ENCODE data around the gene DGUOK.
"Not testable (repeated sequence)": the region's sequence is repeated elsewhere in the genome, so short reads cannot be mapped to it uniquely, and the experiment has no call there.

The DGUOK gene

DNA sequence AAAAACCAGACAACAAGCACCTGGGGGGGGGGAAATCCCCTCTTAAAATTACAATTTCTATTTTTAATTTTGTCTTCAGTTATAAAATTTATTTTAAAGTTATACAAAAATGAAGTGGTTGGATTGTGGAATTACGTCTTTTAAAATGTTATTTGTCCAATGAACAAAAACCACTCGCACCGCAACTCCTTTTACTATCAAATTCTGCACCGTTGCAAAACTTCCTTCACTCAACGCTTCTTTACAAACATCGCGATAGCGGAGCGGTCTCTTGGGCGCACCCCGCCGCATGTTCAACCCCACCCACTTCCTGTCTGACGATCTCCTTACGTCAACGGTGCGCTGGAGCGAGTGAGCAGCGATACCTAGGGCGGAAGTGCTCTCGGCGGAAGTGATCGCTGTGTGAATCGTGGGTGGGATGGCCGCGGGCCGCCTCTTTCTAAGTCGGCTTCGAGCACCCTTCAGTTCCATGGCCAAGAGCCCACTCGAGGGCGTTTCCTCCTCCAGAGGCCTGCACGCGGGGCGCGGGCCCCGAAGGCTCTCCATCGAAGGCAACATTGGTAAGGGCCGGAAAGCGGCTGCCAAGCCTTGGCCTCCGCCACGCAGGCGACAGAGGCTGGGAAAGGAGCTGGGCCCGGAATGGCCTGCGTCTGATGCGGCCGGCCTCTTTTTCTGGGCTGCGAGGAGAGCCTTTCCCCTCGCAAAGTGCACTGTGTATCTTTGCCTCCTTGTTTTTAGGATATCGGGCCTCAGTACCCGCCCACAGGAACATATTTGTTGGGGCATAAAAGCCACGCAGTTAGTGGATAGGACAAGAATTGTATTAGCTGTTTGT, at the start of gene DGUOK:
DGUOK (plus strand) TSS at position 388 of the 835 bp plus-strand sequence; CDS start at position 419, 31 bp downstream.
- no peaks in the 10 kb centered on the region for H3K27me3 ChIP-seq (ENCODE audit: control insufficient read depth in 1 of 2, insufficient read depth in 2 of 2, low read length in 2 of 2)
- H3K9ac ChIP-seq (ENCODE audit: low read length in 2 of 2): peak within 1 kb of the TSS; percentile 97 to 98
- H3K4me3 ChIP-seq (ENCODE audit: low read length in 2 of 2): peak within 1 kb of the TSS; percentile 85 to 91
- peaks cover 16% of the 10 kb centered on the region for H3K4me1 ChIP-seq (ENCODE audit: control insufficient read depth, insufficient read depth, low read length)
- H3K36me3 ChIP-seq (ENCODE audit: control insufficient read depth in 2 of 2, insufficient read depth in 2 of 2, low read length in 2 of 2): no peaks in the 10 kb centered on the region
- peak within 1 kb of the TSS; percentile 93 for H3K27ac ChIP-seq (ENCODE audit: low read length)
- no peaks in the 10 kb centered on the region for H3K9me3 ChIP-seq (ENCODE audit: control insufficient read depth in 2 of 2, low read length in 2 of 2)

DNA sequence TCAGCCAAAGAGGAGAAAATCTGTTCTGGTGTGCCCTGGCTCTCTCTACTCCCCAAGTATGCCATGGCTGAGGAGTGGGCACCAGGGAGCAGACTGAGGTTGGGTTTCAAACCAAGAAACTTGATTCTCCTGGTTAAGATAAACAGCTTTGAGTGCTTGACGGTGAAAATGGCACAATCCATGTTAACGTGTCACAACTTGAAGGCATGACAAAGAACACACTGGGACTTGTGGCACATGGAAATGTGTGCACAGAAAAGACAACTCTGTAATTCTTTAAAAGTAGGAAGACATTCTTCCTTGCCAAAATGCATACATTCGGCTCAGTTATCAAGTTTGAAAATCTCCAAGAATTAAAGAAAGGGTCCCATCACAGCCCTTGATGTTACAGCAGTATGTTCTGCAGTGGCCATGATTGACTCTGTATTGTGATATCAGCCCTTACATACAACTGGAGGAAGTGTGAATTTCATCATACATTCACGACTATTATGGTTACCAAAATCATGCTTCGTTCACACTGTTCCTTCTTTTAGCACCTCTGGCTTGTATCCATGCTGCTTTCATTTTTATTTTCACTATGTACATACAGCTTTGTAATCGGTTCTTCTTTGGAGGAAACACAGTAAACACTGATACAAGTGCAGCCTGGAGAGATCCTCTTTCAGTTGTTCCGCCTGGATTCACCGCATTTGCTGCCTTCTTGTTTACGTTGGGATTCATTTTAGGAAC, 49.4 kb upstream of the DGUOK start:
- Histone ChIP-seq H3K4me1 (ENCODE audit: control insufficient read depth, insufficient read depth, low read length) (peaks cover 20% of the 10 kb centered on the region), H3K9ac (ENCODE audit: low read length in 2 of 2) (peak overlapping the region; percentile 42 to 59), H3K27ac (ENCODE audit: low read length) (peak overlapping the region; percentile 73), H3K4me3 (ENCODE audit: low read length in 2 of 2) (peak overlapping the region; percentile 16 to 43), H3K27me3 (ENCODE audit: control insufficient read depth in 1 of 2, insufficient read depth in 2 of 2, low read length in 2 of 2) (no peaks in the 10 kb centered on the region), H3K36me3 (ENCODE audit: control insufficient read depth in 2 of 2, insufficient read depth in 2 of 2, low read length in 2 of 2) (no peaks in the 10 kb centered on the region), H3K9me3 (ENCODE audit: control insufficient read depth in 2 of 2, low read length in 2 of 2) (no peaks in the 10 kb centered on the region)

DNA sequence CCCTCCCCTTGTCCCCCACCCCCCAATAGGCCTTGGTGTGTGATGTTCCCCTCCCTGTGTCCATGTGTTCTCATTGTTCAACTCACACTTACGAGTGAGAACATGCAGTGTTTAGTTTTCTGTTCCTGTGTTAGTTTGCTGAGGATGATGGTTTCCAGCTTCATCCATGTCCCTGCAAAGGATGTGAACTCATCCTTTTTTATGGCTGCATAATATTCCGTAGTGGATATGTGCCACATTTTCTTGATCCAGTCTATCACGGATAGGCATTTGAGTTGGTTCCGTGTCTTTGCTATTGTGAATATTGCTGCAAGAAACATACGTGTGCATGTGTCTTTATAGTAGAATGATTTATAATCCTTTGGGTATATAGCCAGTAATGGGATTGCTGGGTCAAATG, 48.7 kb upstream of the DGUOK start:
- H3K9me3 ChIP-seq (ENCODE audit: control insufficient read depth in 2 of 2, low read length in 2 of 2); H3K36me3 ChIP-seq (ENCODE audit: control insufficient read depth in 2 of 2, insufficient read depth in 2 of 2, low read length in 2 of 2): not testable (repeated sequence)

DNA sequence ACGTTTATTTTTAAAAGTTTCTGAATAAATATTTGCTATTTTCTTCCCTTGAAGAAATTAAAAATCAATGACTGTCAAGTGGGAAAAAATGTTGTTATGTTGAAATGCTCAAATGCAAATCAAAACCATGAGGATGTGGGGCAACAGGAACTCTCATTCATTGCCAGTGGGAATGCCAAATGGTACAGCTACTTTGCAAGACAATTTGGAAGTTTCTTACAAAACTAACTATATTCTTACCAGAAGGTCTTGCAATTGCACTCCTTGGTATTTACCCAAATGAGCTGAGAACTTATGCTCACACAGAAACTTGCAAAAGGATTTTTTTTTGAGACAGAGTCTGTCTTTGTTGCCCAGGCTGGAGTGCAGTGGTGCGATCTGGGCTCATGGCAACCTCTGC, 41.3 kb upstream of the DGUOK start:
- Histone ChIP-seq H3K9me3 (ENCODE audit: control insufficient read depth in 2 of 2, low read length in 2 of 2) (no peaks in the 10 kb centered on the region), H3K9ac (ENCODE audit: low read length in 2 of 2) (no peak overlapping the region), H3K36me3 (ENCODE audit: control insufficient read depth in 2 of 2, insufficient read depth in 2 of 2, low read length in 2 of 2) (no peaks in the 10 kb centered on the region), H3K27ac (ENCODE audit: low read length) (no peak overlapping the region), H3K27me3 (ENCODE audit: control insufficient read depth in 1 of 2, insufficient read depth in 2 of 2, low read length in 2 of 2) (no peaks in the 10 kb centered on the region), H3K4me3 (ENCODE audit: low read length in 2 of 2) (no peak overlapping the region), H3K4me1 (ENCODE audit: control insufficient read depth, insufficient read depth, low read length) (peaks cover 11% of the 10 kb centered on the region)

More for the DNA sequence above, 48.7 kb upstream of the DGUOK start:
- Histone ChIP-seq H3K4me1 (ENCODE audit: control insufficient read depth, insufficient read depth, low read length) (peaks cover 20% of the 10 kb centered on the region), H3K27ac (ENCODE audit: low read length) (peak overlapping the region; percentile 73), H3K4me3 (ENCODE audit: low read length in 2 of 2) (peak overlapping the region in 1 of 2 donors; percentile 43)
- H3K27me3 ChIP-seq (ENCODE audit: control insufficient read depth in 1 of 2, insufficient read depth in 2 of 2, low read length in 2 of 2); H3K9ac ChIP-seq (ENCODE audit: low read length in 2 of 2): not testable (repeated sequence)

DNA sequence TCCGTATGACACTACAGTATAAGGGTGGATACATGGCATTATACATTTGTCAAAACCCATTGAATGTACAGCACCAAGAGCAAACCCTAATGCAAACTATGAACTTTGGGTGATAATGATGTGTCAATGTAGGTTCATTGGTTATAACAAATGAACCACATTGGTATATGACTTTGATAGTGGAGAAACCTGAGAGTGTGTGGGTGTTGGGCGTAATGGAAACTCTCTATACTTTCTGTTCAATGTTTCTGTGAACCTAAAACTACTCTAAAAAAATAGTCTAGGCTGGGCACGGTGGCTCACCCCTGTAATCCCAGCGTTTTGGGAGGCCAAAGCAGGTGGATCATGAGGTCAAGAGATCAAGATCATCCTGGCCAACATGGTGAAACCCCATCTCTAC, 40.3 kb upstream of the DGUOK start:
- Histone ChIP-seq H3K27me3 (ENCODE audit: control insufficient read depth in 1 of 2, insufficient read depth in 2 of 2, low read length in 2 of 2) (no peaks in the 10 kb centered on the region), H3K36me3 (ENCODE audit: control insufficient read depth in 2 of 2, insufficient read depth in 2 of 2, low read length in 2 of 2) (no peaks in the 10 kb centered on the region), H3K9me3 (ENCODE audit: control insufficient read depth in 2 of 2, low read length in 2 of 2) (no peaks in the 10 kb centered on the region), H3K4me1 (ENCODE audit: control insufficient read depth, insufficient read depth, low read length) (peaks cover 21% of the 10 kb centered on the region), H3K4me3 (ENCODE audit: low read length in 2 of 2) (no peak overlapping the region), H3K9ac (ENCODE audit: low read length in 2 of 2) (no peak overlapping the region), H3K27ac (ENCODE audit: low read length) (no peak overlapping the region)

DNA sequence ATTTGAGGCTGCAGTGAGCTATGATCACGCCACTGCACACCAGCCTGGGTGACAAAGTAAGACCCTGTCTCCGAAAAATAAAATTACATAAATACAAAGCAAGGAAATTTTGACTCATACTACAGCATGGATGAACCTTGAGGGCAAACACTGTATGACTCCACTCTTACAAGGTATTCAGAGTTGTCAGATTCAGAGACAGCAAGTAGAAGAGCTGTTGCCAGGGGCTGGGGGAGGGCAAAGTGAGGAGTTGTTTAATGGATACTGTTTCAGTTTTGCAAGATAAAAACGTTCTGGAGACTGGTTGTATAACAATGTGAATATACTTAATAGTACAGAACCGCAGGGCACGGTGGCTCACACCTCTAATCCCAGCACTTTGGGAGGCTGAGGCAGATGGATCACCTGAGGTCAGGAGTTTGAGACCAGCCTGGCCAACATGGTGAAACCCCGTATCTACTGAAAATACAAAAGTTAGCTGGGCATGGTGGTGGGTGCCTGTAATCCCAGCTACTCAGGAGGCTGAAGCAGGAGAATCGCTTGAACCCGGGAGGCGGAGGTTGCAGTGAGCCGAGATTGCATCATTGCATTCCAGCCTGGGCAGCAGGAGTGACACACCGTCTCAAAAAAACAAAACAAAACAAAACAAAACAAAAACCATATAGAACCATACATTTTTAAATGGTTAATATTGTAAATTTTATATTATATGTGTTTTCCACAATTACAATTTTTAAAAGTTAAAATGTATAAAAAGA, 38.9 kb upstream of the DGUOK start:
- H3K4me3 ChIP-seq (ENCODE audit: low read length in 2 of 2): peak overlapping the region in 1 of 2 donors; percentile 4
- not testable (repeated sequence) for H3K36me3 ChIP-seq (ENCODE audit: control insufficient read depth in 2 of 2, insufficient read depth in 2 of 2, low read length in 2 of 2); H3K9ac ChIP-seq (ENCODE audit: low read length in 2 of 2); H3K9me3 ChIP-seq (ENCODE audit: control insufficient read depth in 2 of 2, low read length in 2 of 2); H3K27me3 ChIP-seq (ENCODE audit: control insufficient read depth in 1 of 2, insufficient read depth in 2 of 2, low read length in 2 of 2)
- peak overlapping the region; percentile 46 for H3K27ac ChIP-seq (ENCODE audit: low read length)
- H3K4me1 ChIP-seq (ENCODE audit: control insufficient read depth, insufficient read depth, low read length): peaks cover 32% of the 10 kb centered on the region

DNA sequence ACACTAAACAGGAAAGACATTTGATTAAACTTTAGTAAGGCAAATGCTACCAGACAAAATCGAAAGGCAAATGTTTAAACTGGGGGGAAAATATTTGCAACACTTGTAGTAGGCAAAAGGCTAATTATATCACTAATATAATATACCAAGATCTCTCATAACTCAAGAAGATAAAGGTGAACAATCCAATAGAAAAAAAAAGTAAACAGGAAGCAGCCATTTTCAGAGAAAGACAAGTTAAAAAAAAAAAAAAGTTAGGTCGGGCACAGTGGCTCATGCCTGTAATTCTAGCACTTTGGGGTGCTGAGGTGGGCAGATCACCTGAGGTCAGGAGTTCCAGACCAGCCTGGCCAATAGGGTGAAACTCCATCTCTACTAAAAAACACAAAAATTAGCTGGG, 38.3 kb upstream of the DGUOK start:
- Histone ChIP-seq H3K36me3 (ENCODE audit: control insufficient read depth in 2 of 2, insufficient read depth in 2 of 2, low read length in 2 of 2) (peaks cover 3 to 4% of the 10 kb centered on the region in 2 donors), H3K9ac (ENCODE audit: low read length in 2 of 2) (no peak overlapping the region), H3K4me1 (ENCODE audit: control insufficient read depth, insufficient read depth, low read length) (peaks cover 32% of the 10 kb centered on the region), H3K27ac (ENCODE audit: low read length) (no peak overlapping the region), H3K4me3 (ENCODE audit: low read length in 2 of 2) (no peak overlapping the region), H3K27me3 (ENCODE audit: control insufficient read depth in 1 of 2, insufficient read depth in 2 of 2, low read length in 2 of 2) (no peaks in the 10 kb centered on the region), H3K9me3 (ENCODE audit: control insufficient read depth in 2 of 2, low read length in 2 of 2) (no peaks in the 10 kb centered on the region)

DNA sequence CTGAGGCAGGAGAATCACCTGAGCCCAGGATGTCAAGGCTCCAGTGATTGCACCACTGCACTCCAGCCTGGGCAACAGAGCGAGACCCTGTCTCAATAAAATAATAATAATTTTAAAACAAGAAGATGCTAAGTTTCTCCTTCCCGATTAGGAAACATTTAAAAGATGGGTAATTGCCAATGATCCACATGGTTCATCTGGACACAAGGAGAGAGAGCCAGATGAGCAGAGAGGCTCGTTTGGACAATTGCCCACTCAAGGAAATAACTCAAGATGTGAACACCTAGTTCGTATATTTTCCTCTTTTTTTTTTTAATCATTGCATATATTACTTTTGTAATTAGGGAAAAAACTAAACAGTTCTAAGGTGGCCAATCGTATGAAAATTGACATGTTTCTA, 37.5 kb upstream of the DGUOK start:
- Histone ChIP-seq H3K4me3 (ENCODE audit: low read length in 2 of 2) (no peak overlapping the region), H3K27me3 (ENCODE audit: control insufficient read depth in 1 of 2, insufficient read depth in 2 of 2, low read length in 2 of 2) (no peaks in the 10 kb centered on the region), H3K36me3 (ENCODE audit: control insufficient read depth in 2 of 2, insufficient read depth in 2 of 2, low read length in 2 of 2) (peaks cover 7 to 12% of the 10 kb centered on the region in 2 donors), H3K4me1 (ENCODE audit: control insufficient read depth, insufficient read depth, low read length) (peaks cover 32% of the 10 kb centered on the region), H3K9me3 (ENCODE audit: control insufficient read depth in 2 of 2, low read length in 2 of 2) (no peaks in the 10 kb centered on the region), H3K27ac (ENCODE audit: low read length) (peak overlapping the region; percentile 12), H3K9ac (ENCODE audit: low read length in 2 of 2) (no peak overlapping the region)

DNA sequence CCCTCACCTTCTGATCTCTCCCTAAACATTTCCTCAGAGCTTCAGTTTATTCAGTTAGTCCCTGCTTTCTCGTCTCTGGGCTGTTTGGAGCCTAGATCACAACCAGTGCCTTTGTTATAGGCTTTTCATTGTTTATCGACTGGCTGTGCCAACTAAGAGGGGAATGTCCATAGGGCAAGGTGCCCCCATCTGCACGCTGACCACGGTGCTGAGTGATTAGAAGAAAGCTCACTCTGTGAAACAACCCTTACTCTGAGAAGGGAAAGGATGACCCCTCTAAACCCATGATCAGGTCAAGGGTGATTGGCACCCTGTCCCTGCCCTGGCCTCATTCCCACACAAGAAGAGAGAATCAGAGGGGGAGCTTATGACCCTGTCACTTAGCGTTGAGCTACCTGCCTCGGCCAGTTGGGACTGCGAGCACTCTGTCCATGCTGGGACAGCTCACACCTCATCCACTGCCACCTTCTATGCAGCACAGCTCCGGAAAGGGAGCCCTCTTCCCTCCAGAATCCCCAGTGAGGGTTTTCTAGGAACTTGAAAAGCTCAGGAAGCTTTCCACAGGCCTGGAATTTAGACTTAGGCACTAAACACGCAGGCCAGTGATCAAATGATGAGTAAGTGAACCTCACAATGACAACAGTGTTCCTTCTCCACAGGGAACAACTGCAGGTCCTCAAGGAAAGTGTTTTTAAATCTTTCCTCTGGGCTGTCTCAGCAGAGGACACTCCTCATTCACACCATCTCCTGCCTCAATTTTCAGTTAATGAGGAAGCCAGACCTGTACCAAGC, 36.2 kb upstream of the DGUOK start:
- Histone ChIP-seq H3K27ac (ENCODE audit: low read length) (peak overlapping the region; percentile 100), H3K4me1 (ENCODE audit: control insufficient read depth, insufficient read depth, low read length) (peaks cover 32% of the 10 kb centered on the region), H3K9ac (ENCODE audit: low read length in 2 of 2) (peak overlapping the region; percentile 42 to 64), H3K9me3 (ENCODE audit: control insufficient read depth in 2 of 2, low read length in 2 of 2) (no peaks in the 10 kb centered on the region), H3K27me3 (ENCODE audit: control insufficient read depth in 1 of 2, insufficient read depth in 2 of 2, low read length in 2 of 2) (no peaks in the 10 kb centered on the region), H3K36me3 (ENCODE audit: control insufficient read depth in 2 of 2, insufficient read depth in 2 of 2, low read length in 2 of 2) (peaks cover 13 to 23% of the 10 kb centered on the region in 2 donors), H3K4me3 (ENCODE audit: low read length in 2 of 2) (peak overlapping the region in 1 of 2 donors; percentile 44)
